Measurements from ENCODE around the gene AP1B1.
"Not testable (repeated sequence)": the region's sequence is repeated elsewhere in the genome, so short reads cannot be mapped to it uniquely, and the experiment has no call there.

Gene AP1B1

GRCh38 chr22:29388759-29389090 is 355 bp upstream of the AP1B1 start:
- no peak for DNase-seq (ENCODE audit: low read depth, low spot score)

- no peak for DNase-seq (ENCODE audit: low read depth, low spot score)
These were observed 1.7 kb downstream of the AP1B1 start for GRCh38 chr22:29386708-29387107.

- DNase-seq (ENCODE audit: low read depth, low spot score) = no peak
These were observed 2.6 kb downstream of the AP1B1 start for GRCh38 chr22:29385748-29386147.

- no peak for DNase-seq (ENCODE audit: low read depth, low spot score)
These were observed 3.1 kb downstream of the AP1B1 start for GRCh38 chr22:29385151-29385704.

GRCh38 chr22:29383740-29384139 is 4.6 kb downstream of the AP1B1 start:
- no peak for DNase-seq (ENCODE audit: low read depth, low spot score)

- DNase-seq (ENCODE audit: low read depth, low spot score) = no peak
These were observed 5.6 kb downstream of the AP1B1 start for GRCh38 chr22:29382580-29383302.

- DNase-seq (ENCODE audit: low read depth, low spot score) = no peak
These were observed 7.5 kb downstream of the AP1B1 start for GRCh38 chr22:29380856-29381255.

- DNase-seq (ENCODE audit: low read depth, low spot score) = no peak
These were observed 8.2 kb downstream of the AP1B1 start for GRCh38 chr22:29380032-29380781.

GRCh38 chr22:29379258-29379657 is 9.1 kb downstream of the AP1B1 start:
- DNase-seq (ENCODE audit: low read depth, low spot score) = no peak

GRCh38 chr22:29377979-29378378 is 10.4 kb downstream of the AP1B1 start:
- no peak for DNase-seq (ENCODE audit: low read depth, low spot score)

- DNase-seq (ENCODE audit: low read depth, low spot score) = not testable (repeated sequence)
These were observed 11.7 kb downstream of the AP1B1 start for GRCh38 chr22:29376705-29377104.

- DNase-seq (ENCODE audit: low read depth, low spot score) = no peak
These were observed 12.8 kb downstream of the AP1B1 start for GRCh38 chr22:29375398-29376076.

GRCh38 chr22:29374806-29375205 is 13.6 kb downstream of the AP1B1 start:
- not testable (repeated sequence) for DNase-seq (ENCODE audit: low read depth, low spot score)

GRCh38 chr22:29374401-29374800 is 14.0 kb downstream of the AP1B1 start:
- no peak for DNase-seq (ENCODE audit: low read depth, low spot score)

- DNase-seq (ENCODE audit: low read depth, low spot score) = no peak
These were observed 17.8 kb downstream of the AP1B1 start for GRCh38 chr22:29370537-29370936.

GRCh38 chr22:29369460-29369859 is 18.9 kb downstream of the AP1B1 start:
- peak; percentile 65 for DNase-seq (ENCODE audit: low read depth, low spot score)

GRCh38 chr22:29359469-29359868 is 28.9 kb downstream of the AP1B1 start:
- no peak for DNase-seq (ENCODE audit: low read depth, low spot score)

- not testable (repeated sequence) for DNase-seq (ENCODE audit: low read depth, low spot score)
These were observed 31.0 kb downstream of the AP1B1 start for GRCh38 chr22:29357193-29357890.

- no peak for DNase-seq (ENCODE audit: low read depth, low spot score)
These were observed 34.5 kb downstream of the AP1B1 start for GRCh38 chr22:29353860-29354259.

- no peak for DNase-seq (ENCODE audit: low read depth, low spot score)
These were observed 35.1 kb downstream of the AP1B1 start for GRCh38 chr22:29353286-29353685.

- DNase-seq (ENCODE audit: low read depth, low spot score) = no peak
These were observed 35.6 kb downstream of the AP1B1 start for GRCh38 chr22:29352778-29353177.

GRCh38 chr22:29351891-29352290 is 36.5 kb downstream of the AP1B1 start:
- no peak for DNase-seq (ENCODE audit: low read depth, low spot score)

All from brain pericyte (primary cell).